Esophagus squamous epithelium (tissue), 5 donors: ENCODE measurements around the gene INSYN2B. TPM values are rescaled to one million over a fixed set of nuclear protein-coding genes. Genes with fewer than 3 reads are reported as not detected.

Experiments
- DNase-seq: peaks from one replicate; lab custom pipeline; 2025; lab: John Stamatoyannopoulos, UW
- H3K27ac ChIP-seq, 4 donors: fragments of 200-600 bp; sonication (generic); one replicate each; pipeline ENCODE4 v1.5.1; 2016 to 2019; ENCODE audit warnings: mild to moderate bottlenecking in 1 of 4
- H3K27me3 ChIP-seq, 4 donors: fragments of 200-600 bp; sonication (generic); 1 replicate in 3 of 4; 2 replicates in 1 of 4; pipeline versions ENCODE4 v1.5.1 to v1.6.0; 2017 to 2021; ENCODE audit warnings: antibody characterized with exemption in 1 of 4
- H3K36me3 ChIP-seq, 3 donors: fragments of 200-600 bp; sonication (generic); one replicate each; pipeline ENCODE4 v1.5.1; 2016 to 2019
- H3K4me1 ChIP-seq, 3 donors: fragments of 200-600 bp; sonication (generic); one replicate each; pipeline ENCODE4 v1.5.1; 2017 to 2019
- H3K4me3 ChIP-seq, 4 donors: fragments of 200-600 bp; sonication (generic); 1 replicate in 3 of 4; 2 replicates in 1 of 4; pipeline ENCODE4 v1.5.1; 2016 to 2019; ENCODE audit warnings: mild to moderate bottlenecking in 2 of 4, moderate library complexity in 1 of 4
- H3K9me3 ChIP-seq, 3 donors: fragments of 200-600 bp; sonication (generic); one replicate each; pipeline ENCODE4 v1.5.1; 2016 to 2019
- CTCF ChIP-seq, 6 experiments: fragments of 450-650 bp in 4 of 6; fragments of 200-600 bp in 2 of 6; sonication (generic) in 2 of 6; IDR thresholded peaks; one replicate each; pipeline ENCODE4 v1.5.1; 2016 to 2019; ENCODE audit warnings: antibody characterized with exemption in 6 of 6, mild to moderate bottlenecking in 4 of 6, moderate library complexity in 4 of 6
- POLR2A ChIP-seq, 4 donors: fragments of 450-650 bp; IDR thresholded peaks; one replicate each; pipeline ENCODE4 v1.6.1; 2017; ENCODE audit warnings: antibody characterized with exemption in 4 of 4, mild to moderate bottlenecking in 4 of 4, moderate library complexity in 3 of 4
- WGBS, 2 donors: methylation state at CpG; one replicate each; pipeline ENCODE4 v1.1.5; 2018; 5-methylcytosine and 5-hydroxymethylcytosine counted together
- intact Hi-C: fragments of 100-400 bp; cut with DNase I; formaldehyde crosslinking; loops from one replicate; pipeline ENCODE4 v1.15.0; 2022
- small RNA-seq, 4 donors: library from RNA; depleted of rRNA; stranded (forward); fragments of <200 nt; gene quantifications; one replicate each; pipeline ENCODE3, GENCODE V24; 2016
- total RNA-seq, 4 donors: library from RNA; depleted of rRNA; stranded (reverse); fragments of >200 nt; gene quantifications; one replicate each; pipeline ENCODE4 v1.1.0, GENCODE V29; 2016
- donor health status: DM: yes; HTN: yes; CAD: no.

The INSYN2B gene
- total RNA-seq, 4 donors from 2014 or later: 0.09 TPM; not detected in 3

- Histone ChIP-seq H3K27me3 (no peaks in the 10 kb centered on the region), H3K4me1 (no peaks in the 10 kb centered on the region), H3K27ac (no peak overlapping the region), H3K36me3 (no peaks in the 10 kb centered on the region), H3K9me3 (no peaks in the 10 kb centered on the region), H3K4me3 (no peak overlapping the region)
- no peak for TF ChIP-seq CTCF (IDR thresholded peaks at IDR 0.05)
- no peak for TF ChIP-seq POLR2A (IDR thresholded peaks at IDR 0.05)
- 64 to 73% methylated on average over 5 of the region's 5 CpGs for WGBS, 2 donors
- intact Hi-C loops: no loop called here
- DNase-seq: no peak
Observed at GRCh38 chr5:169826618-169827017, 153.7 kb downstream of the INSYN2B start.

GRCh38 chr5:169817031-169817430, 163.3 kb downstream of the INSYN2B start:
- H3K27me3 ChIP-seq: no peaks in the 10 kb centered on the region
- H3K4me1 ChIP-seq: no peaks in the 10 kb centered on the region
- no peak for TF ChIP-seq CTCF (IDR thresholded peaks at IDR 0.05)
- H3K27ac ChIP-seq: no peak overlapping the region
- intact Hi-C loops: no loop called here
- no peak for DNase-seq
- no peaks in the 10 kb centered on the region for H3K36me3 ChIP-seq
- WGBS, 2 donors: 35 to 64% methylated on average over 2 of the region's 2 CpGs
- no peak overlapping the region for H3K4me3 ChIP-seq
- H3K9me3 ChIP-seq: no peaks in the 10 kb centered on the region

- no peak for DNase-seq
- H3K4me3 ChIP-seq: no peak overlapping the region
- 63 to 86% methylated on average over 1 of the region's 1 CpG for WGBS, 2 donors
Observed at GRCh38 chr5:169814522-169814921, 165.8 kb downstream of the INSYN2B start.

More at GRCh38 chr5:169814522-169814921, 165.8 kb downstream of the INSYN2B start:
- TF ChIP-seq CTCF (IDR thresholded peaks at IDR 0.05) (no peak), POLR2A (IDR thresholded peaks at IDR 0.05) (no peak)
- no peaks in the 10 kb centered on the region for H3K4me1 ChIP-seq
- H3K9me3 ChIP-seq: no peaks in the 10 kb centered on the region
- H3K36me3 ChIP-seq: no peaks in the 10 kb centered on the region
- H3K27ac ChIP-seq: no peak overlapping the region
- intact Hi-C loops: no loop called here
- peaks cover 0 to 5% (median 0%) of the 10 kb centered on the region in 4 donors for H3K27me3 ChIP-seq

Small RNA genes within 50 kb of the gene (small RNA-seq; reads per million reads assigned to genes)
- gene MIR378E: 0 reads per million in 4 donors

Other genes starting within 250 kb of the INSYN2B start
- gene FOXI1, start 125.4 kb upstream of the INSYN2B start, total RNA-seq: not detected